MCF 10A (cell line): ENCODE measurements around the gene SLC4A1. TPM values are rescaled to one million over a fixed set of nuclear protein-coding genes. Genes with fewer than 3 reads are reported as not detected.

Source experiments
- BruUV-seq: library from RNA; stranded (reverse); fragments of 400-500 nt; replicated peaks from 2 replicates; lab custom pipeline; 2021; lab: Mats Ljungman, UMichigan
- CTCF ChIA-PET: fragments of 300-600 bp; sonication (Branson Sonifier 250); formaldehyde crosslinking; extraction: SDS; loops from one replicate; lab custom pipeline; 2021; ENCODE audit warnings: antibody characterized with exemption, inconsistent platforms; lab: Yijun Ruan, JAX
- POLR2A ChIA-PET: fragments of 300-600, 350-650 bp; sonication (Branson Sonifier 250); formaldehyde crosslinking; extraction: SDS; loops from one replicate; lab custom pipeline; 2020; ENCODE audit warnings: antibody characterized with exemption, inconsistent platforms; lab: Yijun Ruan, JAX
- DNase-seq: peaks from one replicate; pipeline ENCODE4 v3.0.0-alpha.2; 2018; ENCODE audit not compliant: unreplicated experiment
- H3K27ac Mint-ChIP-seq: one replicate; pipeline ENCODE4 v1.8.0; 2022; ENCODE audit warnings: mild to moderate bottlenecking, low read depth, mixed read lengths; ENCODE audit not compliant: unreplicated experiment
- H3K27me3 Mint-ChIP-seq: one replicate; pipeline ENCODE4 v1.8.0; 2022; ENCODE audit warnings: mixed read lengths; ENCODE audit not compliant: insufficient read depth, unreplicated experiment
- H3K36me3 Mint-ChIP-seq: one replicate; pipeline ENCODE4 v1.8.0; 2022; ENCODE audit warnings: mild to moderate bottlenecking, moderate library complexity, mixed read lengths; ENCODE audit not compliant: insufficient read depth, unreplicated experiment
- H3K4me1 Mint-ChIP-seq: one replicate; pipeline ENCODE4 v1.8.0; 2022; ENCODE audit warnings: mixed read lengths; ENCODE audit not compliant: insufficient read depth, unreplicated experiment
- H3K4me3 Mint-ChIP-seq: one replicate; pipeline ENCODE4 v1.8.0; 2022; ENCODE audit warnings: mild to moderate bottlenecking, moderate library complexity, mixed read lengths; ENCODE audit not compliant: unreplicated experiment
- H3K9me3 Mint-ChIP-seq: one replicate; pipeline ENCODE4 v1.8.0; 2022; ENCODE audit warnings: mixed read lengths; ENCODE audit not compliant: unreplicated experiment
- intact Hi-C: fragments of 100-400 bp; cut with micrococcal nuclease; formaldehyde crosslinking; loops from 2 replicates; pipeline ENCODE4 v1.14.1; 2022
- total RNA-seq: library from RNA; stranded (reverse); gene quantifications from 2 replicates; pipeline ENCODE4 v1.2.3, GENCODE V29; 2022
- TF ChIP-seq, protein P1 (sequence below): fragments of 200-600 bp; IDR thresholded peaks from one replicate; pipeline ENCODE4 v1.8.0; 2022; ENCODE audit warnings: antibody characterized with exemption, mild to moderate bottlenecking; ENCODE audit not compliant: unreplicated experiment

Gene SLC4A1
- total RNA-seq, 1 experiment from 2014 or later, result not detected

DNA sequence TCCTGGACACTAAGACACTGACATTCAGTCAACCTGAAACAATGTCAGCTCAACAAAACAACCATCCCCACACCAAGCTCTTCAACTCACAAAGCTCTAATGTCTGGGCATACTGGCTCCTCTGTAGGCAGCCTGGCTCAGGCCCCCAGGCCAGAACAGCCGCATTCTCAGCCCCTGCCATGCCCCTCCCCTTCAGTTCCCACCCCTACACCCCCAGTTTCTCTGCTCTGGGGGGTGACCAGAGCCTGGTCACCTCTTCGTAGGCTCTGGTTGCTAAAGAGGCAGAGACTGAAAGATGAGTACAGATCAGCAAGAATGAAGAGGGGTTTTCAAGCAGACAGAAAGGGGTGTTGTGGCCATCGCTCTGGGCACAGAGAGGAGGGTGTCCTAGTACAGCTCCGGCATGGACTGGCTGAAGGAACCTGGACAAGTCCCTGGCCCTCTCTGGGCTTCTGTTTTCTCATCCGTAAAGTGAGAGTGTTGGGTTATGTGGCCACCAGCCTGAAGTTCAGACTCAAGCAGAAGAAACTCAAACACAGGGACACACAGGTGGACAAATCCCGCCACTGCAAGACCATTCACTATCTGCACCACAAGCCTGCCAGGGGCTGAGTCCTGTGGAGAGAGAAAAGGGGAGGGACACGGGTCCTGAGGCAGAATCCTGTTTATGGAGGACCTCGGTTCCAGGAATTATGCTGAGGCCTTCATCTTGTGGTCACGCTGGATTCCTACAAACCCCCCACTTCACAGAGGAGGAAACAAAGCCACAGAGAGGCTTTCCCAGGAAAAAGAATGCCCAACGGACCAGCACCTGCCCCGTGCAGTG is 987 bp upstream of the SLC4A1 start:
- H3K4me1 Mint-ChIP-seq, result peaks cover 9% of the 10 kb centered on the region
- TF ChIP-seq, protein P1, sequence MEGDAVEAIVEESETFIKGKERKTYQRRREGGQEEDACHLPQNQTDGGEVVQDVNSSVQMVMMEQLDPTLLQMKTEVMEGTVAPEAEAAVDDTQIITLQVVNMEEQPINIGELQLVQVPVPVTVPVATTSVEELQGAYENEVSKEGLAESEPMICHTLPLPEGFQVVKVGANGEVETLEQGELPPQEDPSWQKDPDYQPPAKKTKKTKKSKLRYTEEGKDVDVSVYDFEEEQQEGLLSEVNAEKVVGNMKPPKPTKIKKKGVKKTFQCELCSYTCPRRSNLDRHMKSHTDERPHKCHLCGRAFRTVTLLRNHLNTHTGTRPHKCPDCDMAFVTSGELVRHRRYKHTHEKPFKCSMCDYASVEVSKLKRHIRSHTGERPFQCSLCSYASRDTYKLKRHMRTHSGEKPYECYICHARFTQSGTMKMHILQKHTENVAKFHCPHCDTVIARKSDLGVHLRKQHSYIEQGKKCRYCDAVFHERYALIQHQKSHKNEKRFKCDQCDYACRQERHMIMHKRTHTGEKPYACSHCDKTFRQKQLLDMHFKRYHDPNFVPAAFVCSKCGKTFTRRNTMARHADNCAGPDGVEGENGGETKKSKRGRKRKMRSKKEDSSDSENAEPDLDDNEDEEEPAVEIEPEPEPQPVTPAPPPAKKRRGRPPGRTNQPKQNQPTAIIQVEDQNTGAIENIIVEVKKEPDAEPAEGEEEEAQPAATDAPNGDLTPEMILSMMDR, result no peak
- H3K27me3 Mint-ChIP-seq, result peaks cover under 1% of the 10 kb centered on the region
- CTCF ChIA-PET, result interaction anchor here (0.6 kb wide), 1 partner anchor 243 kb away, joined by 3 read pairs; no protein-coding TSS in a partner anchor
- no peak overlapping the region for H3K27ac Mint-ChIP-seq
- DNase-seq, result no peak
- no peaks in the 10 kb centered on the region for H3K36me3 Mint-ChIP-seq
- BruUV-seq, result no TSS peak
- H3K9me3 Mint-ChIP-seq, result no peaks in the 10 kb centered on the region
- intact Hi-C loops, result no loop called here
- no peak overlapping the region for H3K4me3 Mint-ChIP-seq
- POLR2A ChIA-PET, result interaction anchor here (0.6 kb wide), 1 partner anchor 436 kb away, joined by 3 read pairs; no protein-coding TSS in a partner anchor

- Mint-ChIP-seq H3K4me3 (no peak overlapping the region), H3K4me1 (peaks cover 4% of the 10 kb centered on the region), H3K9me3 (no peaks in the 10 kb centered on the region), H3K36me3 (peaks cover 7% of the 10 kb centered on the region), H3K27me3 (peaks cover 15% of the 10 kb centered on the region), H3K27ac (no peak overlapping the region)
- no TSS peak for BruUV-seq
- TF ChIP-seq, protein P1, result no peak
- CTCF ChIA-PET, result no interaction called here
- POLR2A ChIA-PET, result no interaction called here
- intact Hi-C loops, result no loop called here
- DNase-seq, result no peak
These were observed 825 bp downstream of the SLC4A1 start for GRCh38 chr17:44267165-44267455.

DNA sequence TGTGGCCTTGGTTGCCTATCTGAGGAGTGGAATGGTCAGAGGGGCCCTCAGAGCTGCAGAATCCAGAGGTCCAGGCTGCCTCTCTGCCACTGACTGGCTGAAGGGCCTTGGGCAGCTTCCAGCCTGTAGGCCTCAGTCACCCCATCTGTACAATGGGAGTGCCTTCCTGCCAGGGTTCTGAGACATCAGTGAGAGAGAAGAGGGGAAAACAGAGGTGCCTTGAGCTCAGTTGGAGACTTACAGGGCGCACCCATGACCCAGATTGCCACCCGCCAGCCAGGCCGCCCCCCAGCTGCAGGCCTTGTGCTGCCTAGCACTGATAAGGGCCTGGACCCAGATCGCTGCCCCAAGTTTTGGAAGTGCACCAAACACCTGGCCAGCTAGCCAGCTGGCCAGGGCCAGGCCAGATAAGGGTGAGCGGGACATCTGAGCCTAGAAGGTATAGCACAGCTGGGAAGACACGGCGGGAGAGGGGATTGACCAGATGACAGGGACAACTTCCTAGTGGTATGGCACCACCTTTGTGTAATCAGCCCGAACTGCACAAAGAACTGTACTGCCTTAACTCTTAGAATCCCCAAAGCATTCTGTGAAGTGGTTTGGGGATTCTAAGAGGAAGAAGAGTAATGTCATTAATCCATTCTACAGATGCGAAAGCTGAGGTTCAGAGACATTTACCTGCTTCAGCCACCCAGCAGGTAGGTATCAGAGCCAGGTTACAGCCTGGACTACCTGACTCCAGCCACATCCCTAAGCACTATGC is 1.4 kb downstream of the SLC4A1 start:
- Mint-ChIP-seq H3K27ac (no peak overlapping the region), H3K9me3 (no peaks in the 10 kb centered on the region), H3K36me3 (peaks cover 7% of the 10 kb centered on the region), H3K4me3 (no peak overlapping the region), H3K27me3 (peaks cover 15% of the 10 kb centered on the region), H3K4me1 (no peaks in the 10 kb centered on the region)
- intact Hi-C loops, result no loop called here
- peak; percentile 9 for DNase-seq
- POLR2A ChIA-PET, result interaction anchor here (0.6 kb wide), 1 partner anchor 41 kb away, joined by 4 read pairs; no protein-coding TSS in a partner anchor
- BruUV-seq, result no TSS peak
- CTCF ChIA-PET, result no interaction called here
- TF ChIP-seq, protein P1, result no peak

- no peak for DNase-seq
- no peak overlapping the region for H3K4me3 Mint-ChIP-seq
- ChIA-PET CTCF (interaction anchor here (0.6 to 0.7 kb wide), 2 partner anchors 62 to 70 kb away, joined by 3 read pairs; no protein-coding TSS in a partner anchor), POLR2A (interaction anchor here (1.0 kb wide), 1 partner anchor 41 kb away, joined by 4 read pairs; no protein-coding TSS in a partner anchor)
- TF ChIP-seq, protein P1, result no peak
- peaks cover 13% of the 10 kb centered on the region for H3K36me3 Mint-ChIP-seq
- H3K27ac Mint-ChIP-seq, result no peak overlapping the region
- peaks cover 15% of the 10 kb centered on the region for H3K27me3 Mint-ChIP-seq
- no TSS peak for BruUV-seq
- no peaks in the 10 kb centered on the region for H3K9me3 Mint-ChIP-seq
- no peaks in the 10 kb centered on the region for H3K4me1 Mint-ChIP-seq
- intact Hi-C loops, result no loop called here
These were observed 4.5 kb downstream of the SLC4A1 start for GRCh38 chr17:44263345-44263902.
